AG04449 (cell line): ENCODE results near the gene SERPINB8.

Experiments used
- CTCF ChIA-PET: fragments of 350-600 bp; formaldehyde crosslinking; extraction: SDS; loops from one replicate; lab custom pipeline; 2021; ENCODE audit warnings: antibody characterized with exemption; lab: Yijun Ruan, JAX
- POLR2A ChIA-PET: fragments of 400-600, 350-600 bp; formaldehyde crosslinking; extraction: SDS; loops from one replicate; lab custom pipeline; 2020; ENCODE audit warnings: antibody characterized with exemption, inconsistent platforms; lab: Yijun Ruan, JAX
- DNase-seq: peaks from one replicate; pipeline ENCODE4 v3.0.0-alpha.2; 2010; ENCODE audit warnings: low read depth, low spot score
- H3K4me3 ChIP-seq: 2 replicates; pipeline ENCODE4 v1.5.1; 2011; ENCODE audit warnings: low read depth, mild to moderate bottlenecking, control low read depth, low read length
- CTCF ChIP-seq: IDR thresholded peaks from one replicate; pipeline ENCODE4 v1.5.1; 2011; ENCODE audit warnings: mild to moderate bottlenecking, moderate library complexity, low read length, control low read depth, inconsistent platforms; ENCODE audit not compliant: insufficient read depth; ENCODE audit errors: missing control alignments

Gene SERPINB8

GRCh38 chr18:63963615-63964256, 6.1 kb upstream of the SERPINB8 start:
- TF ChIP-seq CTCF = peak; percentile 81
- no peak for DNase-seq
- no peak overlapping the region for H3K4me3 ChIP-seq
- ChIA-PET POLR2A (no interaction called here), CTCF (interaction anchor here (0.6 to 8.0 kb wide), 26 partner anchors 10 to 317 kb away, joined by 3 to 129 read pairs (median 4); partner anchors contain the start of gene HMSD)

- H3K4me3 ChIP-seq = no peak overlapping the region
- no peak for TF ChIP-seq CTCF
- no peak for DNase-seq
- POLR2A ChIA-PET = no interaction called here
- CTCF ChIA-PET = interaction anchor here (2.2 to 8.0 kb wide), 8 partner anchors 10 to 69 kb away, joined by 4 to 129 read pairs (median 28); partner anchors contain the start of gene HMSD
Observed at GRCh38 chr18:63964908-63965307, 5.0 kb upstream of the SERPINB8 start.

GRCh38 chr18:63965716-63966330, 4.1 kb upstream of the SERPINB8 start:
- H3K4me3 ChIP-seq = no peak overlapping the region
- CTCF ChIA-PET = interaction anchor here (4.1 to 8.0 kb wide), 3 partner anchors 9 to 30 kb away, joined by 55 to 129 read pairs (median 64); no protein-coding TSS in a partner anchor
- no peak for DNase-seq
- POLR2A ChIA-PET = no interaction called here
- TF ChIP-seq CTCF = no peak

GRCh38 chr18:63970809-63971205, 926 bp downstream of the SERPINB8 start:
- peak overlapping the region; percentile 85 for H3K4me3 ChIP-seq
- no peak for DNase-seq
- ChIA-PET POLR2A (interaction anchor here (0.6 to 0.9 kb wide), 4 partner anchors 8 to 88 kb away, joined by 3 to 4 read pairs (median 3); no protein-coding TSS in a partner anchor), CTCF (interaction anchor here (1.5 kb wide), 1 partner anchor 13 kb away, joined by 3 read pairs; no protein-coding TSS in a partner anchor)
- no peak for TF ChIP-seq CTCF

GRCh38 chr18:63971320-63972001, 1.6 kb downstream of the SERPINB8 start:
- no peak for TF ChIP-seq CTCF
- no peak for DNase-seq
- peak overlapping the region; percentile 85 for H3K4me3 ChIP-seq
- ChIA-PET CTCF (interaction anchor here (1.5 kb wide), 1 partner anchor 13 kb away, joined by 3 read pairs; no protein-coding TSS in a partner anchor), POLR2A (no interaction called here)

- H3K4me3 ChIP-seq = no peak overlapping the region
- ChIA-PET CTCF (interaction anchor here (5.2 kb wide), 1 partner anchor 8 kb away, joined by 64 read pairs; no protein-coding TSS in a partner anchor), POLR2A (no interaction called here)
- DNase-seq = no peak
- no peak for TF ChIP-seq CTCF
Observed at GRCh38 chr18:63972002-63972376, 2.1 kb downstream of the SERPINB8 start.
